Measurements from ENCODE around the gene AVEN. TPM values are rescaled to one million over a fixed set of nuclear protein-coding genes. Genes with fewer than 3 reads are reported as not detected.

AVEN gene
- total RNA-seq, 1 experiment from 2014 or later, result 3.1 TPM

DNA sequence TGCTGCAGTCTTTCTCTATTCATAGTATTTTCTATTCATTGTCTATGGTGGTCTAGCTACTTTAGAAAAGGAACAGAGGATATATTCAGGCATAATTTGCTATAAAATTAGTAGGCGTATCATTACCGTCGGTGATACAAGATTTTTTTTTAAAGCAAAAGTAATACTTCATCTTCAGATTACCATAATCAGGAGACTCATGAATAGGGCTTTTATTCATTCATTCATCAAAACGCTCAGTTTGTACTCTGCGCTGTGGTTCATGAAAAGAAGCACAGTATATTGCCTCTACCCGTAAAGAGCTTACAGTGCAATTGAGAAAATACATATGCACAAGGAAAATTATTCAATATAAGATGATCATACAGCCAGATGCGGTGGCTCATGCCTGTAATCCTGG lies 207.4 kb downstream of the AVEN start:
- CTCF ChIA-PET, result no interaction called here
- no peak for TF ChIP-seq CTCF (IDR thresholded peaks at IDR 0.05; ENCODE audit: unreplicated experiment)
- Mint-ChIP-seq H3K27me3 (ENCODE audit: unreplicated experiment) (no peaks in the 10 kb centered on the region), H3K4me3 (ENCODE audit: low read depth, unreplicated experiment) (no peak overlapping the region), H3K9me3 (ENCODE audit: low read depth, unreplicated experiment) (no peaks in the 10 kb centered on the region), H3K27ac (ENCODE audit: unreplicated experiment) (no peak overlapping the region), H3K4me1 (ENCODE audit: low read depth, unreplicated experiment) (no peaks in the 10 kb centered on the region), H3K36me3 (ENCODE audit: insufficient read depth, unreplicated experiment) (no peaks in the 10 kb centered on the region)
- no peak for DNase-seq
- BruUV-seq (replicated peaks), result no TSS peak
- intact Hi-C loops (cut with micrococcal nuclease; ENCODE audit: unreplicated experiment), result no loop called here

DNA sequence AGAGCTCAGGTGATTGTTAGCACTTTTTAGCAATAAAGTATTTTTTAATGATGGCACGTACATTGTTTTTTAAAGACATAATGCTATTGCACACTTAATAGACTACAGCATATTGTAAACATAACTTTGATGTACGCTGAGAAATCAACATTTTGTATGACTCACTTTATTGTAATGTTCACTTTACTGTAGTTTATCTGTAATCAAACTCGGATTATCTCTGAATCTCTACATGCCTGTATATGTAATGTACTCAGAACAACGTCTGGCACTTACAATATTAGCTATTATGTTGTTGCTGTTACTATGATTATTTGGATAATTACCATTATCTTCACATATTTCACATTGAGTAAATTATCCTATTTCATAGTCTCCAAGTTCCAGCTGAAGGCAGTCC lies 208.7 kb downstream of the AVEN start:
- Mint-ChIP-seq H3K4me3 (ENCODE audit: low read depth, unreplicated experiment) (no peak overlapping the region), H3K36me3 (ENCODE audit: insufficient read depth, unreplicated experiment) (no peaks in the 10 kb centered on the region), H3K27me3 (ENCODE audit: unreplicated experiment) (no peaks in the 10 kb centered on the region), H3K27ac (ENCODE audit: unreplicated experiment) (no peak overlapping the region), H3K4me1 (ENCODE audit: low read depth, unreplicated experiment) (no peaks in the 10 kb centered on the region), H3K9me3 (ENCODE audit: low read depth, unreplicated experiment) (no peaks in the 10 kb centered on the region)
- CTCF ChIA-PET, result no interaction called here
- intact Hi-C loops (cut with micrococcal nuclease; ENCODE audit: unreplicated experiment), result no loop called here
- BruUV-seq (replicated peaks), result no TSS peak
- DNase-seq, result no peak
- no peak for TF ChIP-seq CTCF (IDR thresholded peaks at IDR 0.05; ENCODE audit: unreplicated experiment)

GRCh38 chr15:33826201-33826600 lies 212.8 kb downstream of the AVEN start:
- CTCF ChIA-PET, result no interaction called here
- no TSS peak for BruUV-seq (replicated peaks)
- no peaks in the 10 kb centered on the region for H3K4me1 Mint-ChIP-seq (ENCODE audit: low read depth, unreplicated experiment)
- H3K27me3 Mint-ChIP-seq (ENCODE audit: unreplicated experiment), result no peaks in the 10 kb centered on the region
- no peak overlapping the region for H3K4me3 Mint-ChIP-seq (ENCODE audit: low read depth, unreplicated experiment)
- TF ChIP-seq CTCF (IDR thresholded peaks at IDR 0.05; ENCODE audit: unreplicated experiment), result no peak
- H3K9me3 Mint-ChIP-seq (ENCODE audit: low read depth, unreplicated experiment), result no peaks in the 10 kb centered on the region
- DNase-seq, result no peak
- no peak overlapping the region for H3K27ac Mint-ChIP-seq (ENCODE audit: unreplicated experiment)
- intact Hi-C loops (cut with micrococcal nuclease; ENCODE audit: unreplicated experiment), result no loop called here
- no peaks in the 10 kb centered on the region for H3K36me3 Mint-ChIP-seq (ENCODE audit: insufficient read depth, unreplicated experiment)

GRCh38 chr15:33825453-33825852 lies 213.6 kb downstream of the AVEN start:
- Mint-ChIP-seq H3K9me3 (ENCODE audit: low read depth, unreplicated experiment) (no peaks in the 10 kb centered on the region), H3K4me1 (ENCODE audit: low read depth, unreplicated experiment) (no peaks in the 10 kb centered on the region), H3K27ac (ENCODE audit: unreplicated experiment) (no peak overlapping the region), H3K36me3 (ENCODE audit: insufficient read depth, unreplicated experiment) (no peaks in the 10 kb centered on the region), H3K27me3 (ENCODE audit: unreplicated experiment) (no peaks in the 10 kb centered on the region), H3K4me3 (ENCODE audit: low read depth, unreplicated experiment) (no peak overlapping the region)
- DNase-seq, result no peak
- no peak for TF ChIP-seq CTCF (IDR thresholded peaks at IDR 0.05; ENCODE audit: unreplicated experiment)
- CTCF ChIA-PET, result no interaction called here
- BruUV-seq (replicated peaks), result no TSS peak
- intact Hi-C loops (cut with micrococcal nuclease; ENCODE audit: unreplicated experiment), result no loop called here

DNA sequence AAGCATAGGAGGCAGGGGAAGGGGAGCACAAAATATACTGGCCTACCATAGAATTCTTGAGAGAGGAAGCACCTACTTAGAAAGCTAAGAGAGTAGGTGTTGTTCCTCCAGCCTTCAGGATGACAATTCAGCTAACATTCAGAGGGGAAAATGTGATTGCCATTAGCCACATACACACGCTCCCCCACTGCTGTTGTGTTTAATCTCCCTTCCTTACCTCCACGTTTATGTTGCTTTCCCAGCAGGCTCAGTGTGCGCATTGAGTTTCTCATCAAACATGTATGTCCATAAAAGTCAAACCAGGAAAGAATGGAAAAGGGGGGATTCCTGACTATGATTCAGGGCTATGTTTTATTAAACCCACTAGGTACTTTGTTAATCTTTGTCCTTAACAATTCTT lies 215.9 kb downstream of the AVEN start:
- H3K9me3 Mint-ChIP-seq (ENCODE audit: low read depth, unreplicated experiment), result no peaks in the 10 kb centered on the region
- no peak for TF ChIP-seq CTCF (IDR thresholded peaks at IDR 0.05; ENCODE audit: unreplicated experiment)
- no peak overlapping the region for H3K27ac Mint-ChIP-seq (ENCODE audit: unreplicated experiment)
- DNase-seq, result no peak
- no peaks in the 10 kb centered on the region for H3K27me3 Mint-ChIP-seq (ENCODE audit: unreplicated experiment)
- no peaks in the 10 kb centered on the region for H3K4me1 Mint-ChIP-seq (ENCODE audit: low read depth, unreplicated experiment)
- H3K36me3 Mint-ChIP-seq (ENCODE audit: insufficient read depth, unreplicated experiment), result no peaks in the 10 kb centered on the region
- BruUV-seq (replicated peaks), result no TSS peak
- CTCF ChIA-PET, result no interaction called here
- intact Hi-C loops (cut with micrococcal nuclease; ENCODE audit: unreplicated experiment), result no loop called here
- no peak overlapping the region for H3K4me3 Mint-ChIP-seq (ENCODE audit: low read depth, unreplicated experiment)

All from Calu3 (cell line).